LNCaP clone FGC (cell line): ENCODE results near the gene OLFML2A.

ENCODE experiments used
- DNase-seq: peaks from one replicate; pipeline ENCODE4 v3.0.0-alpha.2; 2011; ENCODE audit warnings: low read depth
- H3K4me3 ChIP-seq: 2 replicates; pipeline ENCODE4 v1.5.1; 2011; ENCODE audit warnings: mild to moderate bottlenecking, low read depth, low read length, control low read depth
- CTCF ChIP-seq: IDR thresholded peaks from 2 replicates; pipeline ENCODE4 v1.5.1; 2012; ENCODE audit warnings: mild to moderate bottlenecking; ENCODE audit not compliant: control insufficient read depth, insufficient read depth; ENCODE audit errors: extremely low read depth

Gene OLFML2A

DNA sequence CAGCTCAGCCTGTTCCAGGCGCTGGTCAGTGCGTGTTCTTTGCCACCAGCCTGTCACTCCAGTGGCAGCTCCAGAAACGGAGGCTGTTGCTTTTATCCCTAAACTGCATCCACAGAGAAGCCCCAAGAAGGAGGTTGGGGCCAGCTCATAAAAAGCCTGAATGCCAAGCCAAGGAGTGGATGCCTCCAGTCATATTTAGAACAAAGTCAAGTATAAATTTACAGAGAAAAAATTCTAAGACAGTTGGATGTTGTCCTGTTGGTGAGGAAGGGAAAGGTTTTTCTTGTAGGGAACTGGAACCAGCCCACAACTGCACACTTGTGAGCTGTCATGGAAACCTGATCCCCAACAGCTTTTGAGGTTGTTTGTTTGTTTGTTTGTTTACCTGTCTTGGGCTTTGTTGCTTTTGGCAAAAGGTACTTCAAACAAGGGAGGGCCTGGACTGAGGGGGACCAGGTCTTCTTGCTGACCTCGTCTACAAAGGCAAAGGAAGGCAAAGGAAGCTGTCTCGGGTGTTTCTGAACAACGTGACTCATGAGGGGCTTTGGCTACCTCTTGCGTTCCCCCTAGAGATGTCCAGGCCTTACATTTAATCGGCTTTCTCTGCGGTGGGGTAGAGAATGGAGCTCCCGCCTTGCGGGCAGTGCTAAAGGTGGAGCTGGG is 36.7 kb downstream of the OLFML2A start:
- H3K4me3 ChIP-seq: no peak overlapping the region
- TF ChIP-seq CTCF: no peak
- no peak for DNase-seq

GRCh38 chr9:124814164-124814535 is 37.2 kb downstream of the OLFML2A start:
- no peak for TF ChIP-seq CTCF
- H3K4me3 ChIP-seq: no peak overlapping the region
- DNase-seq: no peak

DNA sequence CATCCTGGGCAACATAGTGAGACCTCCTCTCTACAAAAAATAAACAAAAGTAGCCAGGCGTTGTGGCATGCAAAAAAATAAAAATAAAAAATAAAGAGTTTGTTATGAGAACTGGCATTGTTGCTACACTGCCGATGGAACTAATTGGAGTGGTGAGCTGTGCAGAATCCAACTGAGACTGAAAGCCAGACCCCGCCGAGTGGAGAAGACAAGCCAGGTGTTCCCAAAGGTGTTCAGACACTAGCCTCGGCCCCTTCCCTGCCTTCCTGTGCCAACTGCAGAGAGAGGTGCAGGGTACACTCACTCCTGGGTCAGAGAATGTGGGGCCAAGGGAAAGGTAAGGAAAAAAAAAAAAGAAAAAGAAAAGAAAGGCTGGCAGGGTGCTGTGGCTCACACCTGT is 38.7 kb downstream of the OLFML2A start:
- no peak overlapping the region for H3K4me3 ChIP-seq
- no peak for TF ChIP-seq CTCF
- no peak for DNase-seq

- no peak overlapping the region for H3K4me3 ChIP-seq
- TF ChIP-seq CTCF: no peak
- no peak for DNase-seq
These were observed 41.7 kb downstream of the OLFML2A start for GRCh38 chr9:124818431-124819281.

DNA sequence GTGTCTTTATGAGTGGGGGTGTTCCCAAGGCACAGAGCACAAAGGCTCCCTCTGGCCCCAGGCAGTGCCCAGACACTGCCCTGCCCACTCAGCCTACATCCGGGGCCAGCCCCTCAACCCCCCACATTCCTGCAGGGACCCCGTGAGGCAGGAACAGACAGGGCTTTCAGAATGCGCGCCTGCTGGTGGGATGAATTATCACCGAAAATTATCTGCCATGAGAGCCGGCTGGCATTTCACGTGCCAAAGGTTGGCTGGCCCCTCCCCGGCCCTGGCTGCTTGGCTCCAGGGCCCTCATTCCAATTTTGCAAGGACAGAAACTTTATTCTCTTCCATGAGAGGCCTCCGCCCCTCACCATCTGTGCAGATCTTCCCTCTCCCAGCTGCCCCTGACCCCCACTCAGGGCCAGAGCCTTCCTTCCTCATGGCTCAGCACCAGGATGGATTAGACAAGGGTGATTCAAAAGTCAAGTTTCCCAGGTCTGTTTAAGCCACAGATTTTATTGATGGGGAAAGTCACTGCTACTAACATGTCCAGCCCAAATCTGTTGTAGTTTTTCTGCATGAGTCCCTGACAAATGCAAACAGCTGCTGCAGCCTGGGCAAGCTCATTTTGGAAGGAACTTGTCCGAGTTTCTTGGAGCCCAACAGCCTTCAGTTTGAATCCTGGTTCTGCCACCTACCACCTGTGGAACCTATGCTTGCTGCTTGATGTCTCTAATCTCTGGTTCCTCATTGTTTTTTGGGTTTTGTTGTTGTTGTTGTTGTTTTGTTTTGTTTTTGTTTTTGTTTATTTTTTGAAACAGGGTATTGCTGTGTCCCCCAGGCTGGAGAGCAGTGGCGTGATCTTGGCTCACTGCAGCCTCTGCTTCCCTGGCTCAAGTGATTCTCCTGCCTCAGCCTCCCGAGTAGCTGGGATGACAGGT is 44.0 kb downstream of the OLFML2A start:
- no peak for DNase-seq
- no peak overlapping the region for H3K4me3 ChIP-seq
- TF ChIP-seq CTCF: no peak

DNA sequence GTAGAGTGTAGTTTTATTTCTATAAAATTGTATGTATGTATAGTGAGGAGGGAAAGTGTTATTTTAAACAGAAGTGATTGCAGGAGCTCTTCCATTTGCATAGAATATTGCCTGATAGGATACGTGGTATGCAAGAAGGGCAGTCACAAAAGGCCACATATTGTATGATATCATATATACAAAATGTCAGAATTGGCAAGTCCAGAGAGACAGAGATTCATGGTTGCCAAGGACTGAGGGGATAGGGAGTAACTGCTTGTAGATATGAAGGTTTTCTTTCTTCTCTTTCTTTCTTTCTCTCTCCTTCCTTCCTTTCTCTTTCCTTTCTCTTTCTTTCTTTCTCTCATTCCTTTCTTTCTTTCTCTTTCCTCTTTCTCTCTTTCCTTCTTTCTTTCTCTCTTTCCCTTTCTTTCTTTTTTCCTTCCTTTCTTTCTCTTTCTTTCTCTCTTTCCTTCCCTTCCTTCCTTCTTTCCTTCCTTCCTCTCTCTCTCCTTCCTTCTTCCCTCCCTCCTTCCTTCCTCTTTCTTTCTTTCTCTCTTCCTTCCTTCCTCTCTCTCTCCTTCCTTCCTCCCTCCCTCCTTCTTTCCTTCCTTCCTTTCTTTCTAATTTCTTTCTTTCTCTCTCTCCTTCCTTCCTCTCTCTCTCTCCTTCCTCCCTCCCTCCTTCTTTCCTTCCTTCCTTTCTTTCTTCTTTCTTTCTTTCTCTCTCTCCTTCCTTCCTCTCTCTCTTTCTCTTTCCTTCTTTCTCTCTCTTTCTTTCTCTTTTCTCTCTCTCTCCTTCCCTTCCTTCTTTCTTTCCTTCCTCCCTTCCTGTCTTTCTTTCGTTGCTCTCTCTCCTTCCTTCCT is 51.8 kb downstream of the OLFML2A start:
- TF ChIP-seq CTCF: no peak
- no peak overlapping the region for H3K4me3 ChIP-seq
- DNase-seq: no peak
